Measurements from ENCODE around the gene TYMP.

GRCh38 chr22:50488006-50488677 is 41.7 kb downstream of the TYMP start:
- TF ChIP-seq POLR2AphosphoS5 (IDR thresholded peaks at IDR 0.05; ENCODE audit: low read depth, low read length) (no peak), CTCF (IDR thresholded peaks at IDR 0.05) (no peak), REST (IDR thresholded peaks at IDR 0.05; ENCODE audit: insufficient read depth in 1 of 2, low read depth in 2 of 2, low read length in 1 of 2) (no peak)
